Dendritic cell treated with granulocyte-macrophage colony-stimulating factor and Interleukin-4, amounts not matched to agents 40 ng/mL and 50 ng/mL, for 4 days (primary cell): ENCODE results near the gene CELF6.
"Not testable (repeated sequence)": the region's sequence is repeated elsewhere in the genome, so short reads cannot be mapped to it uniquely, and the experiment has no call there.

Experiments used
- H3K27ac Mint-ChIP-seq: one replicate; pipeline ENCODE4 v1.8.0; 2022; ENCODE audit warnings: mild to moderate bottlenecking, mixed read lengths
- H3K27me3 Mint-ChIP-seq: one replicate; pipeline ENCODE4 v1.8.0; 2022; ENCODE audit warnings: mild to moderate bottlenecking, mixed read lengths
- H3K36me3 Mint-ChIP-seq: one replicate; pipeline ENCODE4 v1.8.0; 2022; ENCODE audit warnings: low read depth, mixed read lengths
- H3K4me1 Mint-ChIP-seq: one replicate; pipeline ENCODE4 v1.8.0; 2022; ENCODE audit warnings: low read depth, mixed read lengths
- H3K4me3 Mint-ChIP-seq: one replicate; pipeline ENCODE4 v1.8.0; 2022; ENCODE audit warnings: mild to moderate bottlenecking, moderate library complexity, mixed read lengths
- H3K9me3 Mint-ChIP-seq: one replicate; pipeline ENCODE4 v1.8.0; 2022; ENCODE audit warnings: mixed read lengths
- intact Hi-C: fragments of 100-400 bp; cut with micrococcal nuclease; formaldehyde crosslinking; loops from one replicate; pipeline ENCODE4 v1.15.0; 2022

Gene CELF6

DNA sequence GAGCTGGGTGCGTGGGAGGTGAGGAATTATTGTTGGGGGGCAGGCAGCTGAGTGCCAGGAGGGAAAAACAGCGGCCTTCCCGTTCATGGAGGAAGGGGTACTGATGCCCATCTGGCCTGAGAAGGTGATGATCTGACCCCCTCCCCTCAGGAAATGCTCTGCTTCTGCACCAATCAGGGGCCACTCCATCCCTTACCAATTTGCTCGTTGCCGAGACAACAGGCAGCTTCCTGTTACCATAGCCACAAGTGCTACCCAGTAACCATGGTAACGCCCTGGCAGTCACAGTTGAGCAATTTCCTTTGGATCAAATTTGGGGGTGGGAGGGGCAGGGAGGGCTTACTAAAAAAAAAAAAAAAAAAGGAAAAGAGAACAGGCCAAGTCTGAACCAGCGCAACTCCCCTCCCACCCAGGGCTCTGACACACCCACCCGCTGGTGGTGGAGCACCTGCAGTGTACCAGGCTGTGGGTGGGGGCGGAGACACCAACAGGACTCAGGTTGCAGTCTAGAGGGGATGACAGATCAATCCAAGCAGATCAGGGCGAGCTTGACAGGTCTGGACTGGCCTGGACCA lies 13.7 kb downstream of the CELF6 start:
- no peak overlapping the region for H3K4me3 Mint-ChIP-seq
- H3K27me3 Mint-ChIP-seq: no peaks in the 10 kb centered on the region
- intact Hi-C loops: no loop called here
- H3K9me3 Mint-ChIP-seq: no peaks in the 10 kb centered on the region
- no peak overlapping the region for H3K27ac Mint-ChIP-seq
- H3K36me3 Mint-ChIP-seq: peaks cover 10% of the 10 kb centered on the region
- peaks cover 7% of the 10 kb centered on the region for H3K4me1 Mint-ChIP-seq

DNA sequence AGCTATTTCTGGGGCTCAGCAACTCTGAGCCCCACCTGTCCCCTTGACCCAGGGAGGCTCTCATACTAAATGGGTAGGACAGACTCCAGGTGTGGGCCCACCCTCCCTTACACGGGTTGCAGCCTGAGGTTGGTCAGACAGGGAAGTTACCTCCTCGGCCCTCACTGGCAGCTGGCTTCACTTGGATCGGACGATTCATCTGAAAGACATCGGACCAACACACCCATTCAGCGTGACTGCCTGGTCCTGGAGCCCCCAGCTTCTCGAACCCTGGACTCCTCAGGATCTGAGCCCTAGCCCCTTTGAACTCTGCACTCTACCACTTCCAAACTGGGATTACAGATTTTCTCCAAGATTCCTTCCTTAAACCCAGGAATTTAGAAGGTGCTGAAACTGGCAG lies 15.4 kb downstream of the CELF6 start:
- Mint-ChIP-seq H3K27ac (no peak overlapping the region), H3K27me3 (no peaks in the 10 kb centered on the region), H3K9me3 (no peaks in the 10 kb centered on the region), H3K4me3 (no peak overlapping the region), H3K36me3 (peaks cover 10% of the 10 kb centered on the region), H3K4me1 (peaks cover 7% of the 10 kb centered on the region)
- intact Hi-C loops: no loop called here

DNA sequence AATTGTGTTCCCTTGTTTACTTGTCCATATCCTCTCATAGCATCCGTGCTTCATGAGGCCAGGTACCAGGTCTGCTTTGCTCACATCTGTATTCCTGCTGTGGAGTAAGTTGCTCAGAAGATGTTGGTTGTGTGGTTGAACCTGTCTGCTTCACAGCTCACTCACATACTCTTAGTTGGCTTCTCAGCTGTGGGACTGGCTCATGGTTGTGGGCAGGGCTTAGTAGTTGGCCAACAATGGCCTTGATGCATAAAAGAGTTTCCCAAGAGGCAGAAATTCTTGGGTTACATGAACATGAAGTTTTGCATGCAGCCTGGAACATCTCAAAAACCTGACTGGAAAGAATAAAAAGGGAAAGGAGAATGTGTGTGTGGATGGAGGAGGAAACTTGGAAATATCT lies 17.0 kb downstream of the CELF6 start:
- Mint-ChIP-seq H3K9me3 (no peaks in the 10 kb centered on the region), H3K36me3 (peaks cover 10% of the 10 kb centered on the region), H3K4me1 (peaks cover 7% of the 10 kb centered on the region), H3K4me3 (no peak overlapping the region), H3K27me3 (no peaks in the 10 kb centered on the region), H3K27ac (no peak overlapping the region)
- intact Hi-C loops: no loop called here

DNA sequence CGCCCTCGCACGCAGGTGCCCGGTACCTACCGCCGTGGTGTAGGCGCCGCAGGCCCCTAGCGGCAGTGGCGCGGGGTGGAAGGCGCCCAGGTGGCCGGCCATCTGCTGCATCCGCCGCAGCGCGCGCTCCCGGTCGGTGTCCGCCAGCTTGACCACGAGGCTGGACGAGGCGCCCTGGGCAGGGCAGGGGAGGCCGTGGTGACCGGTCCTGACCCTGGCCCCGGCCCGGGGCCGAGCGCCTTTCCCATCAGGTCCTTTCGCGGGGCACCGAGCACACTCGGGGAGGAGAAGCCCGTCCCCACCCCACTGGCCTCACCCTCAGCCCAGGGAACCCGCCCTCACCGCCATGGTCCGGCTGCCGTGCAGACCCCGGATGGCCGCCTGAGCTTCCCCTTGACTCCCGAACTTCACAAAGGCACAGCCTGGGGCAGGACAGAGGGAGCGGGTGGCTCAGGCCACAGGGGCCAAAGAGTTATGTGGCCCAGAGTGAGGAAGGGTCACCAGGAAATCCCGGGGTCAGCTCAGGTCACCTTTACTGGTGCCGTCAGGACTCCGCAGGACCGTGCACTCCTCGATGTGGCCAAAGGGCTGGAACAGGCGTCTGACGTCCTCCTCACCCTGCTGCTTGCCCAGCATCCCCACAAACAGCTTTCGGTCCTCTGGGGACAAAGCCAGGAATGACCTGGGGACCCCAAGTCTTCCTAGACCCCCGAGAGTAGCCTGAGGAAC lies 30.2 kb downstream of the CELF6 start:
- H3K4me3 Mint-ChIP-seq: no peak overlapping the region
- H3K27me3 Mint-ChIP-seq: no peaks in the 10 kb centered on the region
- H3K4me1 Mint-ChIP-seq: no peaks in the 10 kb centered on the region
- H3K9me3 Mint-ChIP-seq: no peaks in the 10 kb centered on the region
- H3K27ac Mint-ChIP-seq: no peak overlapping the region
- H3K36me3 Mint-ChIP-seq: peaks cover 40% of the 10 kb centered on the region
- intact Hi-C loops: loop anchor here (5.0 kb wide), 1 partner anchor 92 kb away; the partner anchor contains the start of gene GRAMD2A

DNA sequence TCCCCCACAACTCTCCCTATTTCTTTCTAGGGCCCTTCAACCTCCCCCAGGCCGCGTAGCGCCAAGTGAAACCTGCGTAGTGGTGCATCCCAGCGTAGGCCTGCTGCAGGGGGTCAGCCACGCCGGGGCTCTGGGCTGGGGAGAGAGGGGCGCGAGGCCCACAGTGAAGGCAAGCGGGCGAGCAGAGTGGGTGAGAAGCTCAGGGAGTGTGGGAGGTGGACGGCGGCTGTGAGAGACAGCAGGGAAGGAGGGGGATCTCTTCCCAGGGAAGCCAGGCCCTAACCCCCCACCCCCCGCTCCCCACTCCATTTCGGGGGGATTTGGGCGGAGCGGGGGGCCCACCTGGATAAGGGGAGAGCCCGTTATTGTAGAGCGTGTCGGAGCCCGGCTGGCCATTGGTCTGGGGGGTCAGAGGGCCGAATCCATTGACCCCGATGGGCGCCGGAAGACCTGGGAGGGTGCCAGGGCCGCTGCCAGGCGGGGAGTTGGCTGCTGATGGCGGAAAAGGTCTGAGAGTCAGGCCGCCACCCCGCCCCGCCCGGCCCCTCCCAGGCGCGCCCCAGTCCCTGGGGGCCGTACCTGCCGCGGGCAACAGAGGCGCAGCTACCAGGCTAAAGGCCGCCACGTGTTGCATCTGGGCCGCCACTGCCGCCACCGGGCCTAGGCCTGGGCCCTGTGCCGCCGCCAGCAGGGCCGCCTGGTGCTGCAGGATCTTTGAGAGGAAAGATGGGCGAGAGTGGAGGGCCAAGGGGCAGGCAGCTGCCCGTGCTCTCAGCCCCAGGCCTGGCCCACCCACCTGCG lies 31.0 kb downstream of the CELF6 start:
- Mint-ChIP-seq H3K9me3 (no peaks in the 10 kb centered on the region), H3K36me3 (peaks cover 40% of the 10 kb centered on the region), H3K27me3 (no peaks in the 10 kb centered on the region), H3K4me1 (no peaks in the 10 kb centered on the region), H3K27ac (no peak overlapping the region), H3K4me3 (no peak overlapping the region)
- intact Hi-C loops: loop anchor here (5.0 kb wide), 1 partner anchor 92 kb away; the partner anchor contains the start of gene GRAMD2A

DNA sequence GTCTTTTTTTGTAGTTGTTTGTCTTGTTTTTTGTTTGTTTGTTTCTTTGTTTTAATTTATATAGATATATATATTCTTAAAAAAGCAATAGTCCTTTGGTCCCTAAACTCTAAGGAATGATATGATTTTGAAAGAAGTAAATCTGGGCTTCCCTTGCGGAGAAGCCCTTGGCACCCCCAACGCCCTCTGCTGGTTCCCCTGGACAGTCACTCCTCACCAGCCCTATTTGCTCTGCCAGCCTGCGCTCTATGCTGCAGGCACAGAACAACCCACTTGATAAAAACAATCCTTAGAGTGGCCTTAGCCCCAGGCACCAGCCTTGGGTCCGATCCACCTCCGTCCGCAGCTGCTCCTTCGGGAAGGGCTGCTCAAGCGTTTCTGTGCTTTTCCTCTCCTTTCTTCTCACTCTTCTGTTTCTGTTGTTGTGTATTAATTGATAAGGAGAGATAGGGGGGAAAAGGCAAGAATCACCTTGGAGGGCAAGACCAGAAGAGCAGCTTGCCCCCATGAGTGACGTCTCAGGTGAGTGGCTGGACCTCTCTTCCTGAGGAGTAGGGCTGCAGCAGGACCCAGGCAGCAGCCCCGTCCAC lies 33.9 kb downstream of the CELF6 start:
- H3K4me3 Mint-ChIP-seq: no peak overlapping the region
- intact Hi-C loops: loop anchor here (5.0 kb wide), 1 partner anchor 89 kb away; the partner anchor contains the start of gene GRAMD2A
- no peak overlapping the region for H3K27ac Mint-ChIP-seq
- peaks cover 32% of the 10 kb centered on the region for H3K36me3 Mint-ChIP-seq
- no peaks in the 10 kb centered on the region for H3K4me1 Mint-ChIP-seq
- H3K9me3 Mint-ChIP-seq: no peaks in the 10 kb centered on the region
- H3K27me3 Mint-ChIP-seq: no peaks in the 10 kb centered on the region

DNA sequence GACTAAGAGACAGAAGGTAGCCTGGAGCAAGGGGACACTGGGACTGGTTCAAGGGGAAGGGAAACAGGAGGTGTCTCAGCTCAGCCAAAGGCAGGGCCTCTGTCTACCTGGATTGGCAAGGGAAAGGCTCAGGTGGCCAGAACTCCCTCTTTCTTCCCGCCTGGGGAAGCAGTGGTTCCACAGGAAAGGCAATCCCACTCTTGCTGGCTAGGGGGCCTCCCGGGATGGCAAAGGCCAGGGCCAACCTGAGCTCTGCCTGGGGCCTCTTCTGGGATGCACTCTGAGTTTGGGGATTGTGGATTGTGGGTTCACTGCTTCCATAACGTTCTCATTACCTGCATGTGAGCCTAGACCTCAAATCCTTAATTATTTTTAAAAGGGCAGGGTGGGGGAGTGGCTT lies 34.6 kb downstream of the CELF6 start:
- Mint-ChIP-seq H3K4me1 (no peaks in the 10 kb centered on the region), H3K9me3 (no peaks in the 10 kb centered on the region), H3K27me3 (no peaks in the 10 kb centered on the region), H3K27ac (no peak overlapping the region), H3K36me3 (peaks cover 32% of the 10 kb centered on the region), H3K4me3 (no peak overlapping the region)
- intact Hi-C loops: loop anchor here (5.0 kb wide), 1 partner anchor 88 kb away; the partner anchor contains the start of gene GRAMD2A

DNA sequence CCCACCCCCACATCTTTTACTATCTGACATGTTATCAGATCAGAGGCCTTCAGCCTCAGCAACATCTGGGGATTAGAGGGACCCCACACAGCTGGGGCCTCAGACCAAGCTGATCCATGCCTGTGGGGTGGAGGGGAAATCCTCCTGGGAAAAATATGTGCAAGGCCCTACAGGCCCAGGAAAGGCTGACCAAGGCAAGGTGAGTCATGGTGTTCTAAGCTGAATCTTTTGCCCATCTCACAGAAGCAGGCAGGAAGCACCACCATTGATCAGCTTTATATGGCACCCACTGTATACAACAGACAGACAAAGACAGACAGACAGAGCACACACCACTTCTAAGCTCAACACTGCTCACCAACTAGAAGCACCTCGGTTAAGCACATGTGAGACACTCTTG lies 35.2 kb downstream of the CELF6 start:
- peaks cover 32% of the 10 kb centered on the region for H3K36me3 Mint-ChIP-seq
- no peaks in the 10 kb centered on the region for H3K9me3 Mint-ChIP-seq
- no peaks in the 10 kb centered on the region for H3K4me1 Mint-ChIP-seq
- no peak overlapping the region for H3K27ac Mint-ChIP-seq
- intact Hi-C loops: loop anchor here (5.0 kb wide), 1 partner anchor 87 kb away; the partner anchor contains the start of gene GRAMD2A
- no peak overlapping the region for H3K4me3 Mint-ChIP-seq
- H3K27me3 Mint-ChIP-seq: no peaks in the 10 kb centered on the region

DNA sequence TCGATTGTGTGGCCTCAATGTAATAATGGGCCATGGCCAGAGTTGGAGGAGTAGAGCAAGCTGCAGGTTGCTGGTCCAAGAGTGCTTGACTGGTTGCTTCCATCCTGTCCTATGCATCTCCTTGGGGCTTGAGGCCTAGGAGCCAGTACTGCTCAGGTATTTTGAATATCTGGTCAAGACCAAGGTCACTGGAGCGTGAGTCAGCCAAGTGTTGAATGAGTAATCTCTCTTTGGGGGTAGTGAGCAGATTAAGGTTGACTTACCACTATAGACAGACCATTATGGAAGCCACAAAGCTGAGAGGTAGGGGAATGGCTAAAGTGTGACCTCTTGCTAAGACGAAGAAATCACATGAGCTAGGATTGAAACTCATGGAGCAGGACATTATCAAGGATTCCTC lies 38.2 kb downstream of the CELF6 start:
- H3K9me3 Mint-ChIP-seq: no peaks in the 10 kb centered on the region
- intact Hi-C loops: no loop called here
- no peak overlapping the region for H3K4me3 Mint-ChIP-seq
- H3K27ac Mint-ChIP-seq: no peak overlapping the region
- peaks cover 7% of the 10 kb centered on the region for H3K36me3 Mint-ChIP-seq
- no peaks in the 10 kb centered on the region for H3K4me1 Mint-ChIP-seq
- peaks cover under 1% of the 10 kb centered on the region for H3K27me3 Mint-ChIP-seq

DNA sequence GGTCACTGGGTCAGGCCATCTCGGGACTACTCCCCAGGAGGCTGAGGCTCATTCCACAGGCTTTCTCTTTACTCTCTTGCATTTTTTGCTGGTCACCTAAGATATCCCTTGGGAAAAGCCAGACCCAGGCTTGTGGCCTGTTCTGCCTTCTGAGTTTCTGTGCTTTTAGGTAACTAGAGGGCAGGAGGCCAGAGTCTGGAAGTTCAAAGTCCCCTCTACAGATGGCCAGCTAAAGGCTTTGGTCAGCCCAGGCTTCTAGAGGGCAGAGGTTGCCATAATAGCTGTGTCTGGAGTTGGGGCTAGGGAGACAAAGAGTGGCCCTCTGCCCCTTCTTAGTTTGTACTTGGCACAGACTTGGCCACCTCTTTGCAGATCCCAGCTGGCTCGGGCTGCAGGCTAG lies 39.2 kb downstream of the CELF6 start:
- H3K27me3 Mint-ChIP-seq: peaks cover 4% of the 10 kb centered on the region
- intact Hi-C loops: no loop called here
- no peak overlapping the region for H3K27ac Mint-ChIP-seq
- H3K4me3 Mint-ChIP-seq: no peak overlapping the region
- H3K4me1 Mint-ChIP-seq: no peaks in the 10 kb centered on the region
- H3K9me3 Mint-ChIP-seq: no peaks in the 10 kb centered on the region
- no peaks in the 10 kb centered on the region for H3K36me3 Mint-ChIP-seq

DNA sequence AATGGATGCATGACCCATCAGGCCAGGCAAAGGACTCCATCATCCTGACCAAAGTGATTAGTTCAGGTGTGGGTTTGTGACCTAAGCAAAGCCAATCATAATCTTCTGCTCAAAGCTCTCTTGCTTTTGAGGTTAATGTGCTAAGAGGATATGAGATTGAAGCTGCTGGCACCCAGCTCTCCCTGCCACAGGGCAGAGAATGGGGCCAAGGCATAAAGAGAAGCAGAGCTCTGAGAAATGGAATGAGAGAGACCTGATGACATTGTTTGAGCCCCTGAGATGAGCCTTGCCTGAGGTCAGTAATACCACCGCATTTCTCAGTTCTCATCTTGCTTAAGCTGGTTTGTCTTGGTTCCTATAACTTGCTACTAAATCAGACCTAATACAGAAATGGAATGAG lies 41.2 kb downstream of the CELF6 start:
- no peak overlapping the region for H3K4me3 Mint-ChIP-seq
- no peaks in the 10 kb centered on the region for H3K36me3 Mint-ChIP-seq
- H3K9me3 Mint-ChIP-seq: no peaks in the 10 kb centered on the region
- peaks cover 8% of the 10 kb centered on the region for H3K27me3 Mint-ChIP-seq
- H3K4me1 Mint-ChIP-seq: peaks cover 3% of the 10 kb centered on the region
- intact Hi-C loops: no loop called here
- H3K27ac Mint-ChIP-seq: no peak overlapping the region

DNA sequence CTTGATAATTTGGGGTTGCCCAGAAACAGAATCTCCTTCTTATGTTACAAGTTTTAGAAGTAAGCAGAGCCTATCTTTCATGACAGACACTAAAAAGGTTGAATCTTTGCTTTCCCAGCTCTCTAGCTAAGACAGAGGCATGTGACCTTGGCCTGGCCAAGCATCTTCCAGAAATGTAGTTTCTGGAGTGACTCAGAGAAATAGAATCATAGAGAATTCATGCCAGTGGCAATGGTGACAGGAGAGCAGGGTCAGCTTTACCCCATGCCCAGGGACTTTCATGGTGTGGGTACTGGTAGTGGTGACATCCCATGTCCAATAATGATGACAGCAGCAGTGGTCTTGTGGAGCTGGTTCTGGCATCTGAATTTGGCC lies 43.6 kb downstream of the CELF6 start:
- peaks cover 8% of the 10 kb centered on the region for H3K27me3 Mint-ChIP-seq
- H3K4me1 Mint-ChIP-seq: peaks cover 20% of the 10 kb centered on the region
- no peaks in the 10 kb centered on the region for H3K9me3 Mint-ChIP-seq
- no peak overlapping the region for H3K4me3 Mint-ChIP-seq
- intact Hi-C loops: no loop called here
- H3K36me3 Mint-ChIP-seq: no peaks in the 10 kb centered on the region
- no peak overlapping the region for H3K27ac Mint-ChIP-seq

DNA sequence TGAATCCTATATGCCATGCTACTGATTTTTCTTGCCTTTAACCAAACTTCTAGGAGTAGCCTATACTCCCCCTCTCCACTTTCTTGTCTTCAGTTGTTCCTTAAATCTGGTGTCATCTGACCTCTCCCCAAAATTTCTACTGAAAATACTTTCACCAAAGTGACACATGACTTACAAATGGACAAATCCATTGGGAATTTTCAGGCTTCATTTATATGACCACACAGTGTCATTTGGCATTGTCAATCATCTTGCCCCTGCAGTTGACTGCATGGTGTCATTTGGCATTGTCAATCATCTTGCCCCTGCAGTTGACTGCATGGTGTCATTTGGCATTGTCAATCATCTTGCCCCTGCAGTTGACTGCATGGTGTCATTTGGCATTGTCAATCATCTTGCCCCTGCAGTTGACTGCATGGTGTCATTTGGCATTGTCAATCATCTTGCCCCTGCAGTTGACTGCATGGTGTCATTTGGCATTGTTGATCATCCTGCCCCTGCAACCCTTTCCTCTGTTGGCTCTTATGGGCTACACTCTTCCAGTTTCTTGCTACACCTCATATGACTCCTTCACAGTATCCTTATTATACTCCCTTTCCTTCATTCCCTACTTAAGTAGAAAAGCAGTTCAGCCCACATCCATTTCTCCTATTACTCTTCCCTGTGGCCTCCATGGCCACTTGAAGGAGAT lies 44.2 kb downstream of the CELF6 start:
- H3K27me3 Mint-ChIP-seq, H3K27ac Mint-ChIP-seq, H3K36me3 Mint-ChIP-seq, H3K9me3 Mint-ChIP-seq, H3K4me3 Mint-ChIP-seq, intact Hi-C loops: not testable (repeated sequence)
- H3K4me1 Mint-ChIP-seq: peaks cover 25% of the 10 kb centered on the region
